Fibroblast of lung (primary cell): Measurements from ENCODE around the gene KLHL20. TPM values are rescaled to one million over a fixed set of nuclear protein-coding genes. Genes with fewer than 3 reads are reported as not detected.
A peak's percentile ranks its signal among the peaks of the same experiment; 100 is the strongest.

Source experiments
- DNase-seq, 2 donors: peaks; one replicate each; pipeline versions ENCODE4 v3.0.0 to v3.0.0-alpha.2; 2010; ENCODE audit warnings: low read depth in 2 of 2
- H2AFZ ChIP-seq: 2 replicates; pipeline ENCODE4 v1.5.1; 2012; ENCODE audit warnings: low read length, control low read depth, inconsistent platforms
- H3K27ac ChIP-seq: 2 replicates; pipeline ENCODE4 v1.5.1; 2011; ENCODE audit warnings: low read length, control low read depth; ENCODE audit not compliant: insufficient read depth
- H3K27me3 ChIP-seq: 2 replicates; pipeline ENCODE4 v1.5.1; 2011; ENCODE audit warnings: mild to moderate bottlenecking, low read length; ENCODE audit not compliant: control insufficient read depth, insufficient read depth
- H3K36me3 ChIP-seq: 2 replicates; pipeline ENCODE4 v1.5.1; 2011; ENCODE audit warnings: low read length; ENCODE audit not compliant: control insufficient read depth, insufficient read depth
- H3K4me1 ChIP-seq: 2 replicates; pipeline ENCODE4 v1.5.1; 2011; ENCODE audit warnings: low read length; ENCODE audit not compliant: control insufficient read depth, insufficient read depth; ENCODE audit errors: extremely low read depth
- H3K4me2 ChIP-seq: 2 replicates; pipeline ENCODE4 v1.5.1; 2011; ENCODE audit warnings: low read length, control low read depth; ENCODE audit not compliant: insufficient read depth; ENCODE audit errors: extremely low read depth
- H3K4me3 ChIP-seq, 4 experiments: fragments of 200-600 bp in 1 of 4; sonication (generic) in 1 of 4; replicated peaks in 1 of 4; 2 replicates each; pipeline ENCODE4 v1.5.1; 2011 to 2016; ENCODE audit warnings: low read length in 4 of 4, low read depth in 3 of 4, mild to moderate bottlenecking in 3 of 4, control low read depth in 2 of 4, inconsistent platforms in 1 of 4, mixed read lengths in 1 of 4; ENCODE audit not compliant: insufficient read depth in 1 of 4; ENCODE audit errors: control extremely low read depth in 1 of 4
- H3K79me2 ChIP-seq: 2 replicates; pipeline ENCODE4 v1.5.1; 2012; ENCODE audit warnings: mild to moderate bottlenecking, low read length, inconsistent platforms; ENCODE audit not compliant: control insufficient read depth, insufficient read depth
- H3K9ac ChIP-seq: 2 replicates; pipeline ENCODE4 v1.5.1; 2011; ENCODE audit warnings: mild to moderate bottlenecking, low read length, control low read depth; ENCODE audit not compliant: insufficient read depth
- H3K9me3 ChIP-seq: 2 replicates; pipeline ENCODE4 v1.5.1; 2012; ENCODE audit warnings: low read depth, low read length; ENCODE audit not compliant: control insufficient read depth, insufficient read depth
- H4K20me1 ChIP-seq: 2 replicates; pipeline ENCODE4 v1.5.1; 2011; ENCODE audit warnings: low read length; ENCODE audit not compliant: control insufficient read depth, insufficient read depth; ENCODE audit errors: extremely low read depth
- EZH2 ChIP-seq: IDR thresholded peaks from 2 replicates; pipeline ENCODE4 v1.5.1; 2012; ENCODE audit warnings: low read length, control low read depth, mild to moderate bottlenecking; ENCODE audit errors: missing control alignments
- polyA minus RNA-seq: library from RNA; depleted of rRNA, polyadenylated mRNA; stranded (reverse); fragments of >200 nt; gene quantifications from 2 replicates; pipeline ENCODE4 v1.2.3, GENCODE V29; 2011; ENCODE audit warnings: low replicate concordance
- polyA plus RNA-seq, 2 donors: library from polyadenylated mRNA; depleted of rRNA in 1 of 2; stranded (reverse) in 1 of 2; unstranded in 1 of 2; fragments of >200 nt; gene quantifications; 2 replicates each; pipeline ENCODE4 v1.2.1, GENCODE V29; 2011 to 2012; ENCODE audit warnings: missing spikeins in 1 of 2
- total RNA-seq: library from RNA; depleted of rRNA; stranded (reverse); fragments of >200 nt; gene quantifications from 2 replicates; pipeline ENCODE4 v1.2.1, GENCODE V29; 2014
- TF ChIP-seq, protein P1 (sequence below), 2 donors: IDR thresholded peaks in 1 of 2; conservative IDR thresholded peaks in 1 of 2; 1 replicate in 1 of 2; 2 replicates in 1 of 2; pipeline ENCODE4 v1.5.1; 2011 to 2012; ENCODE audit warnings: low read length in 2 of 2, control low read depth in 1 of 2, inconsistent platforms in 1 of 2, low read depth in 1 of 2, mild to moderate bottlenecking in 1 of 2

Gene KLHL20, protein sequence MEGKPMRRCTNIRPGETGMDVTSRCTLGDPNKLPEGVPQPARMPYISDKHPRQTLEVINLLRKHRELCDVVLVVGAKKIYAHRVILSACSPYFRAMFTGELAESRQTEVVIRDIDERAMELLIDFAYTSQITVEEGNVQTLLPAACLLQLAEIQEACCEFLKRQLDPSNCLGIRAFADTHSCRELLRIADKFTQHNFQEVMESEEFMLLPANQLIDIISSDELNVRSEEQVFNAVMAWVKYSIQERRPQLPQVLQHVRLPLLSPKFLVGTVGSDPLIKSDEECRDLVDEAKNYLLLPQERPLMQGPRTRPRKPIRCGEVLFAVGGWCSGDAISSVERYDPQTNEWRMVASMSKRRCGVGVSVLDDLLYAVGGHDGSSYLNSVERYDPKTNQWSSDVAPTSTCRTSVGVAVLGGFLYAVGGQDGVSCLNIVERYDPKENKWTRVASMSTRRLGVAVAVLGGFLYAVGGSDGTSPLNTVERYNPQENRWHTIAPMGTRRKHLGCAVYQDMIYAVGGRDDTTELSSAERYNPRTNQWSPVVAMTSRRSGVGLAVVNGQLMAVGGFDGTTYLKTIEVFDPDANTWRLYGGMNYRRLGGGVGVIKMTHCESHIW
- 34.9 and 47.2 TPM in 2 replicates for total RNA-seq
- 23.3 and 29.2 TPM in 2 replicates for polyA plus RNA-seq
- polyA plus RNA-seq (2012), result 16.3 and 17.7 TPM in 2 replicates
- polyA minus RNA-seq, result 18.6 and 23.0 TPM in 2 replicates

DNA sequence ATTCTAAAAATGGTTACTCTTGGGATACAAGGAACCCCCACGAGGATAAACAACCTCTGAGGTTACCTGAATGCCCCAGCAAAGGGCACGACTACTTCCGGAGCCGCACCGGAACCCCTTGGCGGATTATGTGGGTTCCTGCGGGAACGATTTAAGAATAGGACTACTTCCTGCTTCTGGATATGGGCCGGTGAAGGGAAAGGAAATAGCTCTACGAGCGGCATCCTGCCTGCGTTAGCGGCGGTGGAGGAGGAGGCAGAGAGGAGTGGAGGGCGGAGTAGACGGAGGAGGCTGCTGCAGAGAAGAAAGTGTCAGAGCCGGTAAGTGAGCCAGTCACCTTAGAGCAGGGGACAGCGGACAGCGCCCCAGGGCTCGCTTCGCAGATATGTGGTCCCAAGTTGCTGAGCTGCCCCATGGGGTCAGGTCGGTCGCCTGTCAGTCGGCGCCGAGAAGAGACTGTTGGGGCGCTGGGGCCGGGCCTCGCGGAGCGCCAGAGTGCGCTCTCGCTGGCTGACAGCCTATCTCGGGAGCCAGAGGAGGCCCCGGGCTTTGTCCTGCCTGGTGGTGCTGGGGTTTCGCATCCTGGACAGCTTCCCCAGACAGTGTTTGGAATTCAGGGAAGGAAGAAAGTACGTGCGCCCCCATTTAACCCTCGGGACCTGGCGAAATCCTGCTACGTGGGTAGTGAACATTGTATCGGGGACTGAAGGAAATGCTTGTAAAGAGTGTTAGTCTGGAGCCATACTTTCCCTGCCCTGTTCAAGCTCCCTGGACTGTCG, at the start of gene KLHL20:
Gene KLHL20, plus strand, starts transcription at position 223 of the 779 bp plus-strand sequence. CDS start 1,063 bp downstream, outside the sequence.
- Histone ChIP-seq H3K27ac (peak within 1 kb of the TSS; percentile 74), H3K27me3 (peaks cover 4% of the 10 kb centered on the region), H4K20me1 (no peaks in the 10 kb centered on the region), H3K9ac (peak within 1 kb of the TSS; percentile 72), H2AFZ (peak within 1 kb of the TSS; percentile 80), H3K79me2 (peaks cover 25% of the 10 kb centered on the region), H3K36me3 (no peaks in the 10 kb centered on the region), H3K4me1 (no peaks in the 10 kb centered on the region), H3K4me2 (peak within 1 kb of the TSS; percentile 74), H3K4me3 (peak within 1 kb of the TSS; percentile 80 to 99 (median 93)), H3K9me3 (no peaks in the 10 kb centered on the region)
- TF ChIP-seq, protein P1, sequence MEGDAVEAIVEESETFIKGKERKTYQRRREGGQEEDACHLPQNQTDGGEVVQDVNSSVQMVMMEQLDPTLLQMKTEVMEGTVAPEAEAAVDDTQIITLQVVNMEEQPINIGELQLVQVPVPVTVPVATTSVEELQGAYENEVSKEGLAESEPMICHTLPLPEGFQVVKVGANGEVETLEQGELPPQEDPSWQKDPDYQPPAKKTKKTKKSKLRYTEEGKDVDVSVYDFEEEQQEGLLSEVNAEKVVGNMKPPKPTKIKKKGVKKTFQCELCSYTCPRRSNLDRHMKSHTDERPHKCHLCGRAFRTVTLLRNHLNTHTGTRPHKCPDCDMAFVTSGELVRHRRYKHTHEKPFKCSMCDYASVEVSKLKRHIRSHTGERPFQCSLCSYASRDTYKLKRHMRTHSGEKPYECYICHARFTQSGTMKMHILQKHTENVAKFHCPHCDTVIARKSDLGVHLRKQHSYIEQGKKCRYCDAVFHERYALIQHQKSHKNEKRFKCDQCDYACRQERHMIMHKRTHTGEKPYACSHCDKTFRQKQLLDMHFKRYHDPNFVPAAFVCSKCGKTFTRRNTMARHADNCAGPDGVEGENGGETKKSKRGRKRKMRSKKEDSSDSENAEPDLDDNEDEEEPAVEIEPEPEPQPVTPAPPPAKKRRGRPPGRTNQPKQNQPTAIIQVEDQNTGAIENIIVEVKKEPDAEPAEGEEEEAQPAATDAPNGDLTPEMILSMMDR (conservative IDR thresholded peaks at IDR 0.05 in 1 of 2, IDR thresholded peaks at IDR 0.05 in 1 of 2; ENCODE audit: low read depth in 1 of 2, low read length in 2 of 2), result peak in 1 of 2 donors; percentile 1
- TF ChIP-seq EZH2, result no peak
- DNase-seq, result peak; percentile 92 to 94

DNA sequence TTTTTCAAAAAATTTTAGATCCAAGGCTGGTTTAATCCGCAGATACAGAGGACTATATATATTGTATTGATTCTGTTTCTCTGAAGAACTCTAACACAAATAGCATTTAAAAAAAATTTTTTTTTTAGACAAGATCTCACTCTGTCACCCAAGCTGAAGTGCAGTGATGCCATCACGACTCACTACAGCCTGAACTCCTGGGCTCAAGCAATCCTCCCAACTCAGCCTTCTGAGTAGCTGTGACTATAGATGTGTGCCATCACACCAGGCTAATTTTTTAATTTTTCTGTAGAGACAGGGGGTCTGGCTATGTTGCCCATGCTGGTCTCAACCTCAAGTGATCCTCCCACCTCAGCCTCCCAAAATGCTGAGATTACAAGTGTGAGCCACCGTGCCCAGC, 48.1 kb upstream of the KLHL20 start:
- Histone ChIP-seq H3K36me3 (no peaks in the 10 kb centered on the region), H3K4me3 (no peak overlapping the region), H3K27me3 (peaks cover 4% of the 10 kb centered on the region), H4K20me1 (no peaks in the 10 kb centered on the region), H3K79me2 (no peaks in the 10 kb centered on the region), H3K4me2 (no peak overlapping the region), H3K9ac (no peak overlapping the region), H2AFZ (no peak overlapping the region), H3K27ac (no peak overlapping the region), H3K9me3 (no peaks in the 10 kb centered on the region), H3K4me1 (no peaks in the 10 kb centered on the region)
- peak; percentile 6 to 32 for DNase-seq
- TF ChIP-seq, protein P1 (conservative IDR thresholded peaks at IDR 0.05 in 1 of 2, IDR thresholded peaks at IDR 0.05 in 1 of 2; ENCODE audit: low read depth in 1 of 2, low read length in 2 of 2), result no peak
- no peak for TF ChIP-seq EZH2
